NK-92 treated with Interleukin-12 subunit alpha and Interleukin-12 subunit beta, amount 100 ng/mL, for 24 hours (cell line): ENCODE measurements around the gene MS4A4E.
"Not testable (repeated sequence)": the region's sequence is repeated elsewhere in the genome, so short reads cannot be mapped to it uniquely, and the experiment has no call there.

Experiments
- DNase-seq: peaks from one replicate; lab custom pipeline; 2025; lab: John Stamatoyannopoulos, UW

The MS4A4E gene

GRCh38 chr11:60242740-60243239 lies at the start of gene MS4A4E:
Gene MS4A4E (minus strand): TSS chr11:60243137. CDS start chr11:60230055, 13,082 bp downstream.
- no peak for DNase-seq

GRCh38 chr11:60292145-60292544 lies 49.2 kb upstream of the MS4A4E start:
- DNase-seq, result no peak

DNA sequence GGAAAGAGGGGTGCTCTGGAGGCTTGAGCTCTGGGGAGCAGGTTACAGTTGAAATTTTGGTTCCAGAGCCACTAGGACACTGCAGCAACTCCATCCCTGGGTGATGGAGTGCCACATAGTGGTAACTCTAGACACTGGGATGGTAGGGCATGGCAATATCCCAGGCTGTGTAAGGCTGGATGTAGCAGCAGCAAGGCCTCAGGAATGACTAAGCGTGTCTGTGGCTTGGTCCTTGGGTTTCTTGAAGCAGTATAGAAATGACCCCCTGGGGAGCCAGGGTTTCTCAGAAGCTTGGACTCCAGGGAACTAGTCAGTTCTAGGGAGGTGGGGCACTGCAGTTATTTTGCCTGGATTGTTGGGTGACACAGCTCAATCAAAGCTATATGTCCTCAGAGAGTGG lies 45.6 kb upstream of the MS4A4E start:
- no peak for DNase-seq

GRCh38 chr11:60285411-60286126 lies 42.6 kb upstream of the MS4A4E start:
- not testable (repeated sequence) for DNase-seq

DNA sequence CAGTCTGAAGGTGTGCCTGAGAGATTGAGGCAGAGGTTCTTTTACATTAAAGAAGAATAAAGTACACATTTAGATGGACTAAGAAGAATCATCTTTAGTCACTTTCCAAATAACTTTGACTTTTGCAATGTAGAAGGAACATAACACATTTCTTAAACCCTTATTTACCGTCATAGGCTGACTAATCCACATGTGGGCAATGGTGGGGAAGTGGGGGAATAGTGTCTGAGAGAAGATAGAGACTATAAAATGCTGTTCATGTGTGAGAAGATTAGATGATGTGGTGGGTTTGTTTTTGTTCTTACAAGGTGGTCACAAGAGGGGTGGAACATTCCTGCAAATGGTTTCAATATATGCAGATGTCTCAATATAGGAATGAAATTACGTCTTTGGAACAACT lies 39.3 kb upstream of the MS4A4E start:
- DNase-seq, result no peak

DNA sequence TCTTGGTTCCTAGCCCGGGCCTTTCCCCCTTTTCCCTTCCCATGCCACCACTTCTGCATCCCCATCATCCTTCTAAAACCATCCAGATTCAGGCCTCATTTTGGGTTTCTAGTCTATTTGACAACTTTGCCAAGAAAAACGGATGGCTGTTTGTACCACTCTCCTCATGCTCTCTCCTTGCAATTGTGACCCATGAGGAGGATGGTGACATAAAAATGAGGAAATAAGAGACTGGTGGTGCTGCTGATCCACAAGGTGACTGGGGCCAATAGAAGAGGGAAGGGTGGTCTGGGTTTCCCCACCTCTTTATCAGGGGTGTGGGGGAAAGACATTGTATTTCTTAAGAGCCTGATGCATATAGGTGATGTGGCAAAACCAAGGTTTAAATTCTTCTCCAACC lies 38.5 kb upstream of the MS4A4E start:
- no peak for DNase-seq

DNA sequence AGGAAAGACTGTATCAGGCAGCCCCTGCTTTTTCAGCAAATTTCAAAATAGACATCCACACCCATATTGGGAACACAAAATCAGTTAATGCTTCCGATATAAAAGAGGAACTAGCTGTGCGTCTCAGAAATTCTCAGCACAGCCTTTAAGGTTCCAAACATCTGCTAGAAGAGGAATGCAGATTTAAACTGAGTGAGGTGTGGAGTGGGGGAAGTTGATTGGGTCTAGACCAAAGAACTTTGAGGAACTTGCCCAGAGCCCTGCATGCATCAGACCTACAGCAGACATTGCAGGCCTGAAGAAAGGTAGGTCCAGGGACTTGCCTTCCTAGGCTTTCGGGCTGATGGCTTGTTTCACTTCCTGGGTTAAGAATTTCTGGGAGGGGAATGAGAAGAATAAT lies 37.5 kb upstream of the MS4A4E start, which contains the start of gene MS4A4A:
Gene MS4A4A, plus strand, starts transcription at position 255 of the 400 bp plus-strand sequence. Its CDS starts 10 bp downstream, at position 265.
- DNase-seq, result no peak

DNA sequence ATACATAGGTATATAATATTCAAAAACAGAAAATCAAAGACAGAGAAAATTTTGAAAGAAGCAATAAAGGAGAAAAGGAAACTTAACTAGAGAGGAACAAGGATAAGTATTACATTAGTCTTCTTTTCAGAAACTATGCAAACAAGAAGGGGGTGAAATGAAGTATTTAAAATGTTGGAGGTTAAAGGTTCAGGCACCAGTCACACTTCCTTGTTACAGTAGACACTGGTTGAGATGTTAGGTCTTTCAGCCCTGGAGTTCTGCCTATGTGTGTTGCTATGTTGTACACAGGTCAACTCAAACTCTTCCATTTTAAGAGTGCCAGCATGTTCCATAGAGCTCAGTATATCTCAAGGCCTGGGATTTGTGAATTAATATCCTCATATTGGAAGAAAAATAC lies 31.5 kb upstream of the MS4A4E start:
- DNase-seq, result no peak

GRCh38 chr11:60265373-60266214 lies 22.7 kb upstream of the MS4A4E start:
- no peak for DNase-seq

DNA sequence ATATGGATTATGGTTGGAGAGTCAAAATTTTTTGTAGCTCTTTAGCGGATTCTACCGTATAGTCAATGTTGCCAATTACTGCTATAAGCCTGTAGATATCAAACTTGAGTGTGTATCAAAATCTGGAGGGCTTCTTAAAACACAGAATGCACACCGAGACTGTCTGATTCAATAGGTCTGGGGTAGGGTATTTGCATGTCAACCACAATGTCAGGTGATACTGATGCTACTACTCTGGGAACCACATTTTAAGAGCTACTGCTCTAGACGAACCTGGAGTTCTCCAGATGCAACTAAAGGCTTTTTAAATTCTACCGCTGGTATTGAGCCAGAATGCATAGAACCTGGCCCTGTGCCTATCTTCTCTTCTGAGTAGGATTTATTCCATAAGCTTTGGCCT lies 21.7 kb upstream of the MS4A4E start:
- no peak for DNase-seq

GRCh38 chr11:60263402-60263801 lies 20.5 kb upstream of the MS4A4E start:
- no peak for DNase-seq

- DNase-seq, result no peak
Observed at GRCh38 chr11:60261014-60261413, 18.1 kb upstream of the MS4A4E start.

DNA sequence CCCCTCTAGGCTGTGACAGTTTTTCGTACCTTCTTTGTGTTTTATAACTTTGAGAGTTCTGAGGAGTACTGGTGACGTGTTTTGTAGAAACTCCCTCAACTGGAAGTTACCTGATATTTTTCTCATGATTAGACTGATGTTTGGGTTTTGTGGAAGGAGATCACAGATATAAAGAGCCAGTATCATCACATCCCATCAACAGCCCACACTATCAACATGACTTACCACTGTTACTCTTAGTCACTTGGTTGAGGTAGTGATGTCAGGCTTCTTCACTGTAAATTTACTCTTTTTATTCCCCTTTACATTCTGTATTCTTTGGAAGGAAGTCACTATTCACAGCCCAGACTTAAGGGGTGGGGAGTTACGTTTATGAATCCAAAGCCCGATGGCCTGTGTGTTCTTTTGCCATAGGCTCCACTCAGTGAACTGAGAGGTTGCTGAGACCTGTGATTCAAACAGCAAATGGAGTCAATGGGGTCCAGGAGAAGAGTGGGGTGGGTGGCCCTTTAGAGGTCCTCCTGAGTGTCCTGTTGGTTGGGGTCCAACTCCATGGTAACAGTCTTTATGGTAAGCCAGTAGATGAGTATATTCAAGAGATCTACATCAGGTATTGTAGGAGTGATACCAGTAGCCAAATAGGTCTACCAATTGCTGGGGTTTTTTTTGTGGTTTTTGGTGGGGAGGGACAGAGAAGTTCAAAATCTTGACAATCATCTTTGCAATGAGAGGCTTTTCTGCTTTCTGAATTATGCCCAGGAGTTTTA lies 15.2 kb upstream of the MS4A4E start:
- DNase-seq, result no peak

DNA sequence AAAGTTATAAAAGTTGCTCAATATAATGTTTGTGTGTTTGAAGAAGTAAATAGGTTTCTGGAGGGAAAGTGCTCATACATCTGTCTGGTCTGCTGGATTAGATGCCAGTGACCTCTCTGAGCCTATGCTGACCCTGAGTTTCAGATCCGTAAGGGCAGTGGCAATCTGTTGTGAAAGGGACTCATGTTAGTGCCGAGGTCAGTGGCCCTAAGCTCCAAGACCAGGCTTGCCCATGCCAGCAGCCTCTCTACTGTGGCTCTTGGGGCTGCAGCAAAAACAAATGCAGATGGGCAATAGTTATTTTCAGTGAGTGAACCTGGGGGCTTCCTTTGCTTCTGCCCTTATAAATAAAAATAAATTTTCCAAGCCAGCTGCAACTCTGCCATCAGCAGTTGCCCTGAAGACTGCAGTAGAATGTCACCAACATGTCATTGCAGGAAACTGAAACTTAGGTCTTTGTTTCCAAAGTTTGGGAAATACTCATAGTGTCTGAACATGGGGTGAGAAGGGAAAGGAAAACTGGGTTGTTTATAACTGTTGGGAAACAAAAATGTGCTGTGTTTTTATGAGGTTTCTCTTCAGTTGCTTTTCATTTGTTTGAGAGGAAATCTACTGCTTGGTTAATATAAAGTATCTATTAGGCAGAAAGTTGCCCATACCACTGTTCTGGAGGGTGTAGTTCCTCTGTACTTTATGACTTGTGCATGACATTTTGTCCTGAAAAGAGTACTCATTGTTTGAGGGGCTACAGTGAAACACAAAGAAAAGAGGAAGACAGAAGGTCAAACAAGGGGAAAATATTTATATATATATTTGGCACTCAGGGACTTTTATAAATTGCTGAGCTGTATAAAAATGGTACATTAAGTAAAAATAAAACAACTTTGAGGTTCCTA lies 9.5 kb upstream of the MS4A4E start:
- no peak for DNase-seq

DNA sequence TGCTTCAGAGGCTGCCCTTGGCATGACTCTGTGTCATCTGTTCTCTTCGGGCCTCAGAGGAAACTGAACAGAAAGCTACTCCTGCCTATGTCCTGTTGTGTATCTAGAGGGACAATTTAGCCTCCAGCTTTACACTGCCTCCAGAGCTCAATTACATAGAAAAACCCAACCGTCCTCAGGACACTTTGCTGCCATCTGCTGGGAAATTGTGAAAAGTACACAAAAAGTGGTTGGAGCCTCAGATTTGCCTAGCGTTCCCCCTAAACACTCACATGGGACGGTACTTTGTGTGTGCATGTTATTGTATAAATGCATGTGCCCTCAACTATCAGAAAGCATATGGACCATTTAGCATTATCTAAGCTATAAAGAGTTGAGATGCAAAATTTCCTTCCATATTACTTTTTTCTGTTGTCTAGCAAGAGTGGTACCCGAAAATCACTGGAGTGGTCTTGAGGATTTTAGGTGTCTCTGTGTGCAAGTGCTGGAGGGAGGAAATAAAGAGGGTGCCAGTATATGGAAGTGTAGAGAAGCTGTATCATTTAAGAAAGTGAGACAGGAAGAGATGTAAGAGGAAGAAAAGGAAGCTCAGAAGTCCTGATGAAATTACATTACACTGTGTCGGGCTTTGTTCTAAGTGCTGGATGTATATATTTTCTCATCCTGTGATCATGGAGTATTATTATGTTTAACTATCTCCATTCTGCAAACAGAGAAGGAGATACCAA lies 8.7 kb upstream of the MS4A4E start:
- DNase-seq, result no peak

- DNase-seq, result no peak
Observed at GRCh38 chr11:60241786-60242185, 1.2 kb downstream of the MS4A4E start.

DNA sequence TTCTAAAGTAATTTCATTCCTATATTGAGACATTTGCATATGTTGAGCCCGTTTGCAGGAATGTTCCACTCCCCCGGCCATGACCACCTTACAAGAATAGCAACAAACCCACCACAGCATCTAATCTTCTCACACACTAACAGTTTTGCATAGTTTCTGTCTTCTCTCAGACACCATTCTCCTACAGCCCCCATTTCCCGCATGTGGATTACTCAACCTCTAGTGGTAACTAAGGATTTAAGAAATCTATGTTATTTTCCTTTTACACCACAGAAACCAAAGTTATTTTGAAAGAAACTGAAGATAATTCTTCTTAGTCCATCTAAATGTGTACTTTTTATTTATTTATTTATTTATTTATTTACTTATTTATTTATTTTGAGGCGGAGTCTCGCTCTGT lies 2.3 kb downstream of the MS4A4E start:
- DNase-seq, result no peak

- DNase-seq, result no peak
Observed at GRCh38 chr11:60235321-60235720, 7.6 kb downstream of the MS4A4E start.

DNA sequence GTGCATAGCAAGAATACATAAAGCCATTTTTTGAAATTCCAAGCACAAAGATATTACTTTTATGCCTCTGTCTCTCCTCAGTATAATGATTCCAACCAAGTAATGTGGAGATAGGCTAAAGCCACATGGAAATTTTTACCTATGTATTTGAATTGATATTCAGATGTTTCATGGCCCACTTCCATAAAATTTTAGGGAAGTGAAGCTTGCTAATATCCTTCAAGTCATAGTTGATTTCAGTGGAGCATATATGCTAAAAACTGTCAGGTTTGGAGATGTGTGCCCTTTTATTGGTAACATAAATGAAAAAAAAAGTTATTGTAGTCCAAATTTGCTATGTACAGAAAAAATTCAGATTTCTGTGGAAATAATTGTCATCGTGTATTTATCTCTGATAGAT lies 12.3 kb downstream of the MS4A4E start:
- no peak for DNase-seq

GRCh38 chr11:60222141-60222540 lies 20.8 kb downstream of the MS4A4E start:
- no peak for DNase-seq

- DNase-seq, result no peak
Observed at GRCh38 chr11:60221692-60222091, 21.2 kb downstream of the MS4A4E start.
